Activated naive CD4-positive, alpha-beta T cell treated with Interleukin-2 at 50 U/mL for 16 hours (primary cell): Measurements from ENCODE around the gene ABRAXAS1.

Experiments used
- DNase-seq: peaks from one replicate; pipeline ENCODE4 v3.0.0-alpha.2; 2020

The ABRAXAS1 gene

GRCh38 chr4:83449009-83449408, 35.9 kb downstream of the ABRAXAS1 start:
- DNase-seq: no peak

- DNase-seq: no peak
Observed at GRCh38 chr4:83440899-83441298, 44.0 kb downstream of the ABRAXAS1 start.

- DNase-seq: no peak
Observed at GRCh38 chr4:83440148-83440814, 44.6 kb downstream of the ABRAXAS1 start.

- DNase-seq: no peak
Observed at GRCh38 chr4:83438719-83439118, 46.2 kb downstream of the ABRAXAS1 start.

GRCh38 chr4:83436680-83437079, 48.2 kb downstream of the ABRAXAS1 start:
- no peak for DNase-seq

- no peak for DNase-seq
Observed at GRCh38 chr4:83431200-83431599, 53.7 kb downstream of the ABRAXAS1 start.

GRCh38 chr4:83418211-83418610, 66.7 kb downstream of the ABRAXAS1 start:
- no peak for DNase-seq

- no peak for DNase-seq
Observed at GRCh38 chr4:83417566-83417965, 67.3 kb downstream of the ABRAXAS1 start.

- no peak for DNase-seq
Observed at GRCh38 chr4:83413676-83414075, 71.2 kb downstream of the ABRAXAS1 start.
